ENCODE results near the gene C6orf47.

Gene C6orf47

GRCh38 chr6:31658983-31659648, 1.5 kb downstream of the C6orf47 start:
- no peak for DNase-seq (ENCODE audit: low read depth)
- H3K4me3 ChIP-seq (replicated peaks; ENCODE audit: low read depth, low read length), result peak overlapping the region; percentile 96
- TF ChIP-seq CTCF (IDR thresholded peaks at IDR 0.05; ENCODE audit: low read length, missing control alignments), result no peak

- DNase-seq (ENCODE audit: low read depth), result no peak
- TF ChIP-seq CTCF (IDR thresholded peaks at IDR 0.05; ENCODE audit: low read length, missing control alignments), result no peak
- H3K4me3 ChIP-seq (replicated peaks; ENCODE audit: low read depth, low read length), result no peak overlapping the region
These were observed 2.4 kb downstream of the C6orf47 start for GRCh38 chr6:31658158-31658688.

GRCh38 chr6:31657406-31658157, 3.0 kb downstream of the C6orf47 start:
- no peak overlapping the region for H3K4me3 ChIP-seq (replicated peaks; ENCODE audit: low read depth, low read length)
- no peak for TF ChIP-seq CTCF (IDR thresholded peaks at IDR 0.05; ENCODE audit: low read length, missing control alignments)
- DNase-seq (ENCODE audit: low read depth), result no peak

- no peak for DNase-seq (ENCODE audit: low read depth)
- no peak within 1 kb of the TSS for H3K4me3 ChIP-seq (replicated peaks; ENCODE audit: low read depth, low read length)
- no peak for TF ChIP-seq CTCF (IDR thresholded peaks at IDR 0.05; ENCODE audit: low read length, missing control alignments)
These were observed 5.0 kb downstream of the C6orf47 start, which contains the start of gene APOM for GRCh38 chr6:31655349-31656237. APOM (plus strand) TSS chr6:31655894; CDS start chr6:31655967, 73 bp downstream.

GRCh38 chr6:31654574-31655348, 5.8 kb downstream of the C6orf47 start:
- DNase-seq (ENCODE audit: low read depth), result no peak
- no peak overlapping the region for H3K4me3 ChIP-seq (replicated peaks; ENCODE audit: low read depth, low read length)
- no peak for TF ChIP-seq CTCF (IDR thresholded peaks at IDR 0.05; ENCODE audit: low read length, missing control alignments)

Data from fibroblast of pulmonary artery (primary cell).